Activated B cell treated with CpG ODN at 0.5 μM for 24 hours (primary cell): ENCODE measurements around the gene SLC12A7. TPM values are rescaled to one million over a fixed set of nuclear protein-coding genes. Genes with fewer than 3 reads are reported as not detected.

ENCODE experiments used
- ATAC-seq: fragments of 200-7000 bp; cut with Tn5 transposase; one replicate; pipeline ENCODE4 v1.10.0; 2021; ENCODE audit warnings: low read depth, mild to moderate bottlenecking, moderate library complexity
- CTCF ChIA-PET: fragments of 350-600 bp; sonication (Branson Sonifier 250); formaldehyde crosslinking; loops from one replicate; lab custom pipeline; 2021; ENCODE audit warnings: antibody characterized with exemption; lab: Charles Lee
- POLR2A ChIA-PET: fragments of 350-600 bp; sonication (Branson Sonifier 250); formaldehyde crosslinking; loops from one replicate; lab custom pipeline; 2021; ENCODE audit warnings: antibody characterized with exemption; lab: Charles Lee
- DNase-seq: peaks from one replicate; pipeline ENCODE4 v3.0.0; 2022
- H3K27ac Mint-ChIP-seq: one replicate; pipeline ENCODE4 v1.8.0; 2020; ENCODE audit warnings: mixed read lengths
- H3K27me3 Mint-ChIP-seq: one replicate; pipeline ENCODE4 v1.8.0; 2021; ENCODE audit warnings: mixed read lengths
- H3K36me3 Mint-ChIP-seq: one replicate; pipeline ENCODE4 v1.8.0; 2021; ENCODE audit warnings: low read depth, mixed read lengths
- H3K4me1 Mint-ChIP-seq: one replicate; pipeline ENCODE4 v1.8.0; 2021; ENCODE audit warnings: mixed read lengths
- H3K4me3 Mint-ChIP-seq: one replicate; pipeline ENCODE4 v1.8.0; 2020; ENCODE audit warnings: mild to moderate bottlenecking, mixed read lengths
- H3K9me3 Mint-ChIP-seq: one replicate; pipeline ENCODE4 v1.8.0; 2020; ENCODE audit warnings: mixed read lengths
- intact Hi-C: fragments of 100-400 bp; cut with micrococcal nuclease; formaldehyde crosslinking; loops from one replicate; pipeline ENCODE4 v1.15.1; 2024
- total RNA-seq: library from RNA; stranded (reverse); gene quantifications from 2 replicates; pipeline ENCODE4 v1.2.3, GENCODE V29; 2022
- TF ChIP-seq, protein P1 (sequence below): fragments of 200-600 bp; IDR thresholded peaks from one replicate; pipeline ENCODE4 v1.8.0; 2022; ENCODE audit warnings: antibody characterized with exemption, mild to moderate bottlenecking

SLC12A7 gene
- total RNA-seq, 1 donor from 2014 or later = 23.3 TPM

DNA sequence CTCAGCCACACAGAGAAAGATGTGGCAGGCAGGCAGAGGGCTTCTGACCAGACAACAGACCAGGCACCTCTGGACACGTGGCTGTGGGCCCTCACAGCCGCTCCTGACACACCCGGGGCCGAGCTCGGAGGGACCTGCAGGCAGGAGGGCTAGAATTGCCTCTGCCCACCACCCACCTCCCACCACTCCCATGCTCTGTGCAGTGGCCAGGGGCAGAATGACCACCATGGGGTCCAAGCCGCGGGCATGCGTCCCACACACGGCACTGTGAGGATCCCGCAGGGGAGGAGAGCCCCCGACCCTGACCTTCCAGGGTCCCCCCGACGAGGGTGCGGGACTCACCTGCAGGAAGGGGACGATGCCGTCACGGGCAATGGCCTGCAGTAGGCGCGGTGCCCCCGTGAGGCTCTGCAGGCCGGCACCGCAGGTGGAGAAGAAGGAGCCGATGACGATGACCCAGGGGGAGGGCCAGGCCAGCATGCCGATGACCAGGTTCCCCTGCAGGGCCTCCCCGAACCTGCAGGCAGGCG is 34.3 kb downstream of the SLC12A7 start:
- TF ChIP-seq, protein P1, sequence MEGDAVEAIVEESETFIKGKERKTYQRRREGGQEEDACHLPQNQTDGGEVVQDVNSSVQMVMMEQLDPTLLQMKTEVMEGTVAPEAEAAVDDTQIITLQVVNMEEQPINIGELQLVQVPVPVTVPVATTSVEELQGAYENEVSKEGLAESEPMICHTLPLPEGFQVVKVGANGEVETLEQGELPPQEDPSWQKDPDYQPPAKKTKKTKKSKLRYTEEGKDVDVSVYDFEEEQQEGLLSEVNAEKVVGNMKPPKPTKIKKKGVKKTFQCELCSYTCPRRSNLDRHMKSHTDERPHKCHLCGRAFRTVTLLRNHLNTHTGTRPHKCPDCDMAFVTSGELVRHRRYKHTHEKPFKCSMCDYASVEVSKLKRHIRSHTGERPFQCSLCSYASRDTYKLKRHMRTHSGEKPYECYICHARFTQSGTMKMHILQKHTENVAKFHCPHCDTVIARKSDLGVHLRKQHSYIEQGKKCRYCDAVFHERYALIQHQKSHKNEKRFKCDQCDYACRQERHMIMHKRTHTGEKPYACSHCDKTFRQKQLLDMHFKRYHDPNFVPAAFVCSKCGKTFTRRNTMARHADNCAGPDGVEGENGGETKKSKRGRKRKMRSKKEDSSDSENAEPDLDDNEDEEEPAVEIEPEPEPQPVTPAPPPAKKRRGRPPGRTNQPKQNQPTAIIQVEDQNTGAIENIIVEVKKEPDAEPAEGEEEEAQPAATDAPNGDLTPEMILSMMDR = no peak
- Mint-ChIP-seq H3K4me1 (no peaks in the 10 kb centered on the region), H3K27ac (no peak overlapping the region), H3K27me3 (no peaks in the 10 kb centered on the region), H3K4me3 (no peak overlapping the region), H3K9me3 (no peaks in the 10 kb centered on the region), H3K36me3 (peaks cover 24% of the 10 kb centered on the region)
- DNase-seq = no peak
- POLR2A ChIA-PET = no interaction called here
- intact Hi-C loops = no loop called here
- ATAC-seq = no peak
- CTCF ChIA-PET = no interaction called here

DNA sequence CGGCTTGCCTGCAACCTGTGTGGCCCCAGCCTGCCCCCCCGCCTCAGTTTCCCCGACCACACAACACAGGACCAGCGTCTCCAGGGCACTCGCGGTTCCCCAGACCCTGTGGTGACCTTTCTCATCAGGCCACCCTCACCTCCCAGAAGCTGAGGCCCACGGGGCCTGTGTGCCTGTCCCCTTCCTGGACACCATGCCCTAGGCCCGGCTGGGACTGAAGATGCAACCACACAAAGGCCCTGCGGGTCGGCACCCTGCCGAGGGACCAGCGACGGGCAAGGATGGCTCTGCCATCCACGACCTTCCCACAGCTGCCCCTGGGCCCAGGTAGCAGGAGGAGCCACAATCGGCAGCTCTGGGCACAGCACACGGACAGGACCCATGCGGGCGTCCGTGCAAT is 34.8 kb downstream of the SLC12A7 start:
- TF ChIP-seq, protein P1 = no peak
- peaks cover 24% of the 10 kb centered on the region for H3K36me3 Mint-ChIP-seq
- H3K4me1 Mint-ChIP-seq = no peaks in the 10 kb centered on the region
- DNase-seq (no peak), ATAC-seq (no peak)
- H3K9me3 Mint-ChIP-seq = no peaks in the 10 kb centered on the region
- POLR2A ChIA-PET = no interaction called here
- CTCF ChIA-PET = no interaction called here
- no peaks in the 10 kb centered on the region for H3K27me3 Mint-ChIP-seq
- no peak overlapping the region for H3K4me3 Mint-ChIP-seq
- H3K27ac Mint-ChIP-seq = no peak overlapping the region
- intact Hi-C loops = no loop called here

DNA sequence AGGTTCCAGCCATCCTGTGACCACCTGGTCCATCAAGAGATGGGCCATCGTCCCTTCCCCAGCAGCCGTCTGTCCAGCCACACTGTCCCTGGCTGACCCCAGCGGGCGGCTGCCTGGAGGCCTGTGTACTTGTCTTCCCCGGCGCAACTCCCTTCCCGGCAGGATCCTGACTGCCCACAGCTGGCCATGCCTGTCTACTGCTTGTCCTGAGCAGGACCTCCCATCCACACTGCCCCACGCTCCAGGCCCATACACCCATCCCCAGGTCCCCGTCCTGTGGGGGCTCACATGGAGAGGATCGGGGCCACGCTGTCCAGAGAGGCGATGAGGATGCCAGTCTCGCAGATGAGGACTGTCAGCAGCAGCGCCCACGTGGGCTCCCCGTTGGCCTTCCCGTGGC is 35.5 kb downstream of the SLC12A7 start:
- TF ChIP-seq, protein P1 = no peak
- Mint-ChIP-seq H3K4me3 (no peak overlapping the region), H3K27ac (no peak overlapping the region), H3K27me3 (no peaks in the 10 kb centered on the region), H3K36me3 (peaks cover 24% of the 10 kb centered on the region), H3K9me3 (no peaks in the 10 kb centered on the region), H3K4me1 (no peaks in the 10 kb centered on the region)
- DNase-seq (no peak), ATAC-seq (no peak)
- ChIA-PET POLR2A (no interaction called here), CTCF (no interaction called here)
- intact Hi-C loops = no loop called here

DNA sequence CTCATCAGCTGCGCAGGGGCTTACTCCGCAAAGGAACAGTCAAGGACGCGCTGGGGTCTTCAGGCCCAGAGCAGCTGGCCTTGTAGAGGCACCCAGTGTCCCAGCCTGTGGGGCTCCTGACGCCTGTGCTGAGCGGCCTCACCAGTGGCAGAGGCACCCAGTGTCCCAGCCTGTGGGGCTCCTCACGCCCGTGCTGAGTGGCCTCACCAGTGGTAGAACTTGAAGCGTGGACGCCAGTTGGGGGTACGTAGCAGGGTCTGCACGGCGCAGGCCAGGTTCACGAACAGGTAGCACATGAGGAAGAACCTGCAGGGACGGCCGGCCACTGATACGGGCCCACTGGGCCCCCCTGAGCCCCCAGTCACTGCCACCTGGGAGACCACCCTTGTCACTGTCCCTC is 35.9 kb downstream of the SLC12A7 start:
- Mint-ChIP-seq H3K27ac (no peak overlapping the region), H3K27me3 (no peaks in the 10 kb centered on the region), H3K36me3 (peaks cover 19% of the 10 kb centered on the region), H3K9me3 (no peaks in the 10 kb centered on the region), H3K4me1 (no peaks in the 10 kb centered on the region), H3K4me3 (no peak overlapping the region)
- DNase-seq (no peak), ATAC-seq (no peak)
- POLR2A ChIA-PET = no interaction called here
- CTCF ChIA-PET = no interaction called here
- TF ChIP-seq, protein P1 = no peak
- intact Hi-C loops = no loop called here

DNA sequence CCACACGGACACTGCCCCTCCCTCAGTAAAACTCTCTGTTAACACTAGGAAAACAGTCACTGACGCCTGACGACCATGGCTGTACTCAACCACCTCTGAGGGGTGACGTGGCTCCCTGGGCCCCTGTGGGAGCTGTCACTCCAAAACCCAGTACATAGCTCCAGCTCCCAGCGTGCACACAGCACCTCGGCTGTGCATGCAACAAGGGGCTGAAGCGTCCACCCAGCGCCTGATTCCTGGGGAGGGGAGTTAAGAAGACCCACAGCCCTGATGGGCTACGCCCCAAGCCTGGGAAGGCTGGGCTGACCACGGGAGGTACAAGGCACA is 36.3 kb downstream of the SLC12A7 start:
- CTCF ChIA-PET = no interaction called here
- DNase-seq (no peak), ATAC-seq (no peak)
- no peaks in the 10 kb centered on the region for H3K9me3 Mint-ChIP-seq
- no peaks in the 10 kb centered on the region for H3K4me1 Mint-ChIP-seq
- POLR2A ChIA-PET = no interaction called here
- H3K27ac Mint-ChIP-seq = no peak overlapping the region
- no peaks in the 10 kb centered on the region for H3K27me3 Mint-ChIP-seq
- TF ChIP-seq, protein P1 = no peak
- H3K4me3 Mint-ChIP-seq = no peak overlapping the region
- intact Hi-C loops = no loop called here
- H3K36me3 Mint-ChIP-seq = peaks cover 16% of the 10 kb centered on the region
